NCI-H1417 (cell line): Measurements from ENCODE around the gene DCTD.
"Not testable (repeated sequence)": the region's sequence is repeated elsewhere in the genome, so short reads cannot be mapped to it uniquely, and the experiment has no call there.

Source experiments
- DNase-seq, 3 experiments: peaks; one replicate each; lab custom pipeline; 2025; lab: John Stamatoyannopoulos, UW

Gene DCTD

DNA sequence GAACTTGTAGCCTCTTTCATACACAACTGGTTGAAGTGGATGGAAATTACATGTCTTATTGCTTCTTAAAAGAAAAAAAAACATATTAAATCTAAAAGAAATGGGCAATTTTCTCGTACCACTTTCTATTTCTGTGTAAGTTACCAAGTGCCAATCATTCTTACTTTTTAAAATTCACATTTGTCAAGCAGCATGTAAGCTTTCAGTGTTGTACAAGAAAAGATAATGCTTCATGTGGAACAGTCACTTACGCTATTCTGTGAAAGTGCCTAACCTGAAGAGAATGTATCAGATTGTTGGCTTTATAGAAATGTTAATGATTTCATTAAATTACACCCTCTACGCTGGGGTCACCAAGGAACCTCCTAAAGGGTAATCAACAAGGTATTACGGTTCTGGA, 4.4 kb upstream of the DCTD start:
- DNase-seq, result no peak

DNA sequence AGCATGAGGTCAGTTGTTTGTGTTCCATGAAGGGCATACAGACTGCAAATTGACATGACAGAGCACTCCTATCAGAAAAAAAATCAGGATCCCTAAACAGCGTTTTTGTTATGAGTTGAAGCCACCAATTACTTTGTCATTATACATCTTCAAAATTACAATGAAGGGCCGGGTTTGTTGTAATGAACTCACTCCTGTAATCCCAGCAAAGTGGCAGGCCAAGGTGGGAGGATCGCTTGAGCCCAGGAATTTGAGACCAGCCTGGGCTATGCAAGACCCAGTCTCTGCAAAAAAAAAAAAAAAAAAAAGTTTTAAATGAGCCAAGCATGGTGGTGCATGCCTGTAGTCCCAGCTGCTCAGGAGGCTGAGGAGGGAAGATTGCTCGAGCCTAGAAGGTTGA, 3.5 kb upstream of the DCTD start:
- peak in 1 of 3 experiments; percentile 10 for DNase-seq

DNA sequence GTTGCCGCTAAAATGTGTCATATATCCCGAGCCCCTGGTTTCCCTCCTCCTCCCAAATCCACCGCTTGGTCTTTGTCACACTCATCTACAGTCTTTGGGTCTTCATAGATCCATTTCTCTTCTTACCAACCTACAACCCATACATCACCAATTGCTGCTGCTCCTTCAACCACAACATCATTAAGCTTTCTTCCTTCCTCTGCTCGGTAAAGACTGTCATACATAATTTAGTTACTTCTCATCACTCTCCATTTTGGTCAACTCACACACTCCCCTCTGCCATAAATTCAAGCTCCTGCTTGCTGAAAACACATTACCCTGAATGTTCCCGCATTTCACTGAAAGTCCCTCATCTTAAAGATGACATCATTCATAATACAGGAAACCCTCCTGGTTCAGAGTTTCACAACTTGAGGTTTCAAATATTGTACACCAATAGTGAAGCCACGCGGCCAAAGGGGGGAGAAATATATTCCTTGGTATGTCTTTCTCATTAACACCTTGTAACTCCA, 1.7 kb upstream of the DCTD start:
- no peak for DNase-seq

DNA sequence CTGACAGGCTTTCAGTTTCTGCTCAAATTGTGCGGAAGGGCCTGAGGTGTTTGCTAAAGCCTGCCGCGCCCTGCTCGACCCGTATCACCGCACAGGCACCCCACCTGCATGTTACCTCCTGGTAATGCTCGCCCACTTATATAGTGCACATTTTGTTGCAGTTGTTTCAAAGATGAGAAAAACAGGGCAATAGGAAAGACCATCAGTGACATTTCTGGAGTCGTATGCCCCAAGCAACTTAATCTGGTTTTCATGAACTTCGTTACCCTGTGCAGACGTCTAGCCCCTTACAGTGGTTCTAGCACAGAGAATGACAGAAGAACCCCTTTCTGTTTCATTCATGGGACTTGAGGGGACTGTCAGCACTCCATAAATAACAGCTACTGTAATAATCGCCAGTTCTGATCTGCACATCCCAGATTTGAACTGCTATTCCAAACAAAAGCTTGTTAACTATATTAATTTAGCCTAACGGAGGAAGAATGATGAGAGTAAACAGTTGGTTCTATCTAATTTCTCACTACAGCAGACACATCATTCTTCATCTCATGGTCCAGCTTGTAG, 940 bp upstream of the DCTD start:
- DNase-seq, result no peak

DNA sequence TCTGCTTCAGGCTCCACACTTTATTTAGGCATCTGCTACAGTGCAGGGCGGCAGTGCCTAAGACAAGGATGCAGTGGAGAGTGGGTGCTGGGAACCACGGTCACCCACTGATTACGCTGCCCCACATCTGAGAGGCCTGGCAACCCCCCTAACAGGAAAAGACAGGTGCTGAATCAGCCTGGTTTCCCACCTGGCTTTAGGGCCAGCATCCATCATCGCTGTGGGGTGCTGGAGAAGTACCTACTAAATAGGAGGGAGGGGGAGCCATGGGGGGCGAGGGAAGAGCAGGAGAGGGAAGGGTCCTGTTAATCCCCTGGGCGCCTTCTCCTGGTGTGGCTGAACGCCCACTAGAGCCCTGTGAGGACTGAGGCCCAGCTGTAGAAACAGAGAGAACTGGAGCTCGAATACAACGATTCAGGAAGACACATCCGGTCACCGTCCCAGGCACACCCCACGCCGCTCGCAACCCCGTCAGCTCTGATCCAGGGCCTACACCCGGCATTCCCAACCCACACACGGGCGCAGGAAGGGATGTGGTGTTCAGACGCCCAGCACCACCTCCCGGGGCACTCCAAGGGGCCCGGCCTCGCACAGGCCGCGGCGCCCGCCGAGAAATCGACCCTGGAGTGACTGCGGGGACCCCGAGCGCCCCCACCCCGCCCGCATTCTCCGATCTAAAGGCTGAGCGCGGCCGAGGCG, 554 bp downstream of the DCTD start:
- DNase-seq, result peak; percentile 10 to 91 (median 78)

DNA sequence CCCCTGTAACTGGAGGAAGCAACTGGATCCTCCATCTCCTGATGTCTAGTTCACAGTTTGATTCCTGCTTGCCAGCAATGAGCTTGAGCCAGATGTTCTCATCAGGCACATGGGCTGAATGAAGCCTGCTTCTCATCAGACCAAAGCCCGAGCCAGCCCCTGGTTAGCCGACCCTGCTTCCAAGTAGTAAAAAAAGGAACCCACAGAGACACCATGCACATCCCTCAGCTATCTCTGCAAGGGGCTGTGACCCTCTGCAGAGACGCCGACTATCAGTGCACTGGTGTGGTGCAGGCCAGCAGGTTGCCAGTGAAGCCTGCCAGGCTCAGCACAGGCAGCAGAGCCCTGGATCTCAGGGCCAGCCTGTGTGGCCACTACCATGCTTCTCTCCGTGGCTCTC, 2.8 kb downstream of the DCTD start:
- no peak for DNase-seq

DNA sequence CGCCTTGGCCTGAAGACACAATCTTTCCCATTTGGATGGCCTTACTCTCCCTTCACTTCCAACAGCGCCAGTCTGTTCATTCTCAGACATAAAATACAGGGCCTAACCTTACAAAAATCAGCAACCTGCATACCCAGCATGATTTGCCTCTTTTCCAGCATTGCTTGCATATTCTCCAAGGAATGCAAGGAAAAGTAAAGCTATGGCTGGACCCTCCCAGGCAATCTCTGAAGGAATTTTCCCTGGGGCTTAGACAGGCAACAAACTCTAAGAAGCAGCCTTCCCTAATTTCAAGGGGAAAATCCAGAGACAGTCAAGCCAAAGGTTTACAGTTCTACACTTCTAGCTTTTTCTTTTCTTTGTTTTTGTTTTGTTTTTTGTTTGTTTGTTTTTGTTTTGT, 3.6 kb downstream of the DCTD start:
- DNase-seq, result no peak

DNA sequence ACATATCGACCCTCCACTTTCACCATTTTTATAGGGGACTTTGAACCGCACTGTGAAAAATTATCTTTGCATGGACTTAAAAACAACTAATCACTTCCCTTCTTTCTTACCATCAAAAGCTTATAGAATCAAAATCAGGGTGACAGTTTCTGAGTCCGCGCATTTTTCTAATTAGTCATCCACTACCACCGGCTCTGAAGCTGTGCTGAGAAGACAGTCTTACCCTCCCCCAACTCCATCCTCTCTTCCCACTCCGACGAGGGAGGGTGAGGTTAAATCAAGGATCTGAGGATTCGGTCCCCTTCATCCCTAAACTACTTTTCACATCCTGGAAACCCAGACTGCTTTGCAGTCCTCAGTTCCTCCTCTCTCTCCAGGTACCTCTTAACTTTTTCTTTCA, 4.2 kb downstream of the DCTD start:
- DNase-seq, result no peak

DNA sequence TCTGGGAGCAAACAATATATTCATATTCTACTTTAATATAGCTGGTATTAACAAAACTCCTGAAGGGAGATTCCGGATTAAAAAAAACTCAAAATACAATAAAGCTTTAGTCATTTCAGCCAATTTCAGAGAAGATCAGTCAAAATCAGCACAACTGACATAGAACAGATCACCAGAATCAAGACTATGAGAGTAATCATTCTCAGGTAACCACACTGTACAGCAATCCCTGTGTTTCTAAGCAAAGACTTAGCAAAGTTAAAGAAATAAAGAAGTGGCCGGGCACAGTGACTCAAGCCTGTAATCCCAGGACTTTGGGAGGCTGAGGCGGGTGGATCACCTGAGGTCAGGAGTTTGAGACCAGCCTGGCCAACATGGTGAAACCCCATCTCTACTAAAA, 9.1 kb downstream of the DCTD start:
- no peak for DNase-seq

DNA sequence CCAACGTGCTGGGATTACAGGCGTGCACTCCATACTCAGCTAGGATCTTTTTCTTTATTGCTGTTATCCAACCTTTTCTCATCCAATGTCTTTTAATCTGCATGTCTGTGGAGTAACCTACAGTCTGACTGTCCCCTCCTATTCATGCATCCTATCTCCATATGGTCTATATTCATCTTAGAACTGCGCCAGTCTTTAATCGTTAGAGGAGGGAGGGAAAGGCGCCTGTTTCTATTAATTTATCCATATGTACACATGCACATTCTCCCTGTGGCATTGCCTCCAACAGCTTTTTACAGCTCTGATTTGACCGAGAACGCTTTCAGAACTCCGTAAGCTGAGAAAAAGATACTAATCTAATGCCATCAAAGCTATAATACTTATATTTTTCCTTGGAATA, 9.8 kb downstream of the DCTD start:
- DNase-seq, result no peak

DNA sequence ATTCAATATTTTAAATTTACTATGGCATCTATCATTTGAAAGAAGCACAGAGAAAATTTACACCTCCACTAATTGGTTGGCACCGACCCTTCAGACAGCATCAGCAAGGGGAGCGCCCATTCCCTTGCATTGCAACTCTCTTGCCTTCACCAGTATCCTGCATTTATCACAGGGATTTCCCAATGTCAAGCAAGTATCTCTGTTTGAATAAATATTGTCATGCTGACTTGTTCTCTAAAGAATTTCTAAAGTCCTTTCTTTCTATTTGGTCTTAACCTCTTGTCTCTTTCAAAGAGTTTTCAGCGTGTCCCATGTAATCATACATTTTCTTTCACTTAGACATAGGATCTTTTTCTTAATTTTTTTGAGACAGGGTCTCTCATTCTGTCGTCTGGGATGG, 10.4 kb downstream of the DCTD start:
- DNase-seq, result no peak

DNA sequence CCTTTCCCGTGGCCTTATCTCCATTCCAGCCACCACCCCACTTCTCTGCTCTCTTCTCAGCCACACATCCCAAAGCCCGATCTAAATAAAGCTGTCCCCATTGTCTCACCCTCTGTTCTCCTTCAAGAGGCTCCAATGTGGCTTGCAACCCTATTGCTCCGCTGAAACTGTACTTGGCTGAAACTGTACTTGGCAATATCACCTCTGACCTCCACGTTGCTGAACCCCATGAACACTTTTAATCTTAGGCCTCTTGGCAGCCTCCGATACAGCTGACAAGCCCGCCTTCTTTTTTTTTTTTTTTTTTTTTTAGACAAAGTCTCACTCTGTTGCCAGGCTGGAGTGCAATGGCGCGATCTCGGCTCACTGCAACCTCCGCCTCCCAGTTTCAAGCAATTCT, 12.1 kb downstream of the DCTD start:
- no peak for DNase-seq

DNA sequence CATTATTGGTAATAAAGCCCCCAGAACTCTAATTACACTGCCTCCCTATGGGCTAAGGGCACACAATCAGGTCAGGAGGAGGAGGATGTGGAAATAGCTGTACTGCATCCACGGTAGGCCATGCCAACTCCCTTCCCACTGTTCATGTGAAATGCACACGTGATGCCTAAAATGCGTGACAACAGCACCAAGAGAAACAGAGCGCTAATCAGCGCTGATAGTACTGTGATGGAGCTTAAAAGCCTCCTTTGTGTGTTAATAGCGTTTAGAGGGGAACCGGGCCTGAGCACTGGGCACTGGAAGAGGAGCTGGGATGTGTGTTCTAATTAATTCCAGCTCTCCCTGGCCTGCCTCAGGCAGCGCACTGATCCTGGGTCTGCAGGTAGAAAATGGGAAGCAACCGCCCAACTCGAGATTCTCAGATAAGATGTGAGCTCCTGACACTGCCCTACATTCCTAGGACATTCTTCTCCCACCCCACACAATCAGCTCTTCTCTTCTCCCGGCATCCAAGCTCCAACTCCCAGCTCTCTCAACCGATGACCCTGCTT, 12.9 kb downstream of the DCTD start:
- no peak for DNase-seq

DNA sequence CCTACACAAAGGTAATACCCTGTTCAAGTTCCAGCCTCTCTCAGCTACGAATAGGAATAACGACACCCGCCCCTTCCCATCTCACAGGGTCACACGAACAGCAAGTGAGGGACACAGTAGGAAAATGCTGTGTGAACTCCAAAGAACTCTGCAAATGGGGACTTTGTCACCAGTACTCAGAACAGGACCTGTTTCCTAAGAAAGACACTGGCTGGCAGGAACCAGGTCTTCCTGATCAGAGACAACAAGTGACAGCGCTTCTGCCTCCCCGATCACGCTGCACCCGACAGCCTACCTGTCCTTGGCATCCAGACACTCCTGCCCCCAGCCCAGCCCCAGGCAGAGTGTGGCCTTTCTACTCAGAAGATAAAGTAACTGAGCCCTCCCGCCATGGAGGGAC, 14.2 kb downstream of the DCTD start:
- no peak for DNase-seq

DNA sequence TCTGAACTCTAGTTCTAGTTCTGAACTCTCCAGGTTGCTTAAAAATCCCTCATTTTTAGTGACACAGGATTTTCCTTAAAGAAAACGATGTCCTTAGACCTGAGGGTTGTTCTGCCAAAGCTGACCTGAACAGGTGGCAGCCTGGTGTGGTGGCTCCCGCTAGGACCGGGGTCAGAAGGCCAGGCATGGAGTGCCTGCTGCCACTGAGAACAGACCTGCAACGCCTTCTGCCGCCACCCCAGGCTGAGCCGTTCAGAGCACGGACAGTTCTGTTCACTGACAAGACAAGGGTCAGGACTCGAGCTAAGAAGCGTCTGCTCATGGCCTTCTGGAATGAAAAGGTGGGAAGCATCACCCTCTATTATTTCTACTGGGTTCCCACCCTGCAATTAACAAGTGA, 15.8 kb downstream of the DCTD start:
- DNase-seq, result no peak

DNA sequence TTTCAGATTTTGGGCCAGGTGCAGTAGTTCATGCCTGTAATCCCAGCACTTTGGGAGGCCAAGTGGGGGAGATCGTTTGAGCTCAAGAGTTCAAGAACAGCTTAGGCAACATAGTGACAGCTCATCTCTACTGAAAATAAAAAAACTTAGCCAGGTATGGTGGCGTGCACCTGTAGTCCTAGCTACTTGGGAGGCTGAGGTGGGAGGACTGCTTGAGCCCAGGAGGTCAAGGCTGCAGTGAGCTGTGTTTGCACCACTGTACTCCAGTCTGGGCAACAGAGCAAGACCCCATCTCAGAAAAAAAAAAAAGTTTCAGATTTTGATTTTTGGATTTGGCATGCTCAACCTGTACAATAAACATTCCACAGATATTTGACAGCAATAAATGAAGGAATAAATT, 17.2 kb downstream of the DCTD start:
- DNase-seq, result not testable (repeated sequence)

DNA sequence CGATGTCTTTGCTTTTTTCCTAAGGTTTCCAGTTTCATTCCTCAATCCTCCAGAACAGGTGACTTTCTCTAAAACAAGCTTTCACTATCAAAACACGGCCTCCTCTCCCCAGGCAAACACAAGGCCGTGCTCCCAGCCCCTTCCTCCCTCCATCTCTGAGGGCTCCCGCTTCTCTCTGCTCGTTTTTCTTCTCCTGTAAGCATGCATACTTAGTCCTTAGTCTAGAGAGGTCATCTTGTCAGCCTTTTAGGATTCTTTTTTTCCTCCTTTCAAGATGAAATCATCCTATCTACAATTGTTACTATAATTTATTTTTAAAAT, 18.7 kb downstream of the DCTD start:
- DNase-seq, result no peak

DNA sequence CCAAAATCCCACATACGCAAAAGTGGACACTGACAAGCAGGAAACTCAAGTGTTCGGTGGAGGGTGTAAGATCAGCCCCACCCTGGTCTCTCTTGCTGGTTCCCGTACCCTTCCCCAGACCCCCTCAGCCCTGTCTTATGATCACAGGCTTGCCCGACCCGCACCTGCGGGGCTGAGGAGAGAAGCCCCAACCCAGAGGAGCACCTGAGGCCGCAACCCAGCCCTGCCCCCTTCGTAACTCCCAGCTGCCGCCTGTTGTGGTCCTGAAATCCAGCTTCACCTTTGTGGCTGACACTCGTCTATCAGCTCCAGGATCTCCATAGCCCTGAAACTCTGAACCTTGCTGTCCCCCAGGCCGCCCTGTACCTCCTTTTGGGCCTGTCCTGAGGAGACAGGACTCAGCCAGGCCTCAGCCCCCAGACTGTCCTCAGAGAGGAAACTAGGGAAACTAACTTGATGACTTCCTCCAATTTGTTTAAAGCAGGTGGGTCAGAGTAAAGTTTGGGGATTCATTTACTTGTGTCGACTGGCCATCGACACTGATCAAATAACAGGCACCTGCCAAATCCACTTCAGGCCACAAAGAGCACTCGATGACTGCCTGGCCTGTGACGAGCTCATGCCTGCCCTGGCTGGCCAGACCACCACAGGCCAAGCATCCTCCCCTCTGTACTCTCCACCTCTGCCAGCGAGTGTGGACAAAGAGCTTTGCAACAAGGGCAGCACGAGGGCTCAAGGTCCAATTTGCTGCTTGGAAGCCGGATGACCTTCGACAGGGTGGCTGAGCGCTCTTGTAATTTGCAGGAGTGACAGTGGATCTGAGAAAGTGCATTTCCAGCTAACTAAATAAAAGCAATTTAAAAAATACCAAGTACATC, 19.3 kb downstream of the DCTD start:
- peak in 2 of 3 experiments; percentile 46 to 78 for DNase-seq

DNA sequence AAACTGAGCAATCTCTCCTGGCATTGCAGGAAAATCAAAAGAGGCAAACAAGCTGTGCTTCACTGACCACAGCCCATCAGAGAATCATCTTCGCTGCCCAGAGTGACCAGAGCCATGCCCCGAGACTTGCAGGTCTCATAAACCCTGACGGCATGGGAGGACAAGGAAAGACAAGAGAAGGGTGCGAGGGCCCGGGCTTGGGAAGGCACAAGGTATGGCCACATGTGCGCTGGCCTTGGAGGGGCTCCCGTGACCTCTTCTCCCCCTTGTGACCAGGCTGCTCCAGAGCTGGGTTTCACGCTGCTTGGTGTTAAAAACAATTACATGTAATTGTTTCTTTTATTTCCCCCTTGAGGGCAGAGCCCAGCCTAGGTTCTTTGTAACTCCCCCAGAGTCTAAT, 20.8 kb downstream of the DCTD start:
- DNase-seq, result peak in 1 of 3 experiments; percentile 15

DNA sequence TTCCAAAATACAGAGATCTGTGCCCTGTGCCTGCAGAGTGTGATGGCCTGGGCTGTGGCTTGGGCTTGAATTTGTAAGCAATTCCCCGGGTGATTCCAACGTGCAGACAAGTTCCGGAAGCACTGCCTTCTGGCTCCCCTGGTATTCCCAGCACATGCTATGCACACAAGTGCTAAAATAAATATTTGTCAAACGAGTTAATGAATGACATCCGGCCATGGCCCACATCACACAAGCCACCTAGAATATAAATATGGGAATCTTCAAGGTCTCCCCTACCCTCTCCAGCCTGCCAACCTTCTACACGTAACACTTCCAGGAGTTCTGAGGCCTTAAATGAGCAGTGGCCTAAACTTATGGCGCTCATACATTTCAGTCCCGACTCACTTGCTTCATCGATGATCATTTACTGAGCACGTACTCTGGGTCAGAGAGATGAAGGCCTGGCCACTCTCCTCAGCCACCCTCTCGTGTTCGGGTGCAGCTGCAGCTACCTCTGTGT, 21.3 kb downstream of the DCTD start:
- DNase-seq, result no peak

DNA sequence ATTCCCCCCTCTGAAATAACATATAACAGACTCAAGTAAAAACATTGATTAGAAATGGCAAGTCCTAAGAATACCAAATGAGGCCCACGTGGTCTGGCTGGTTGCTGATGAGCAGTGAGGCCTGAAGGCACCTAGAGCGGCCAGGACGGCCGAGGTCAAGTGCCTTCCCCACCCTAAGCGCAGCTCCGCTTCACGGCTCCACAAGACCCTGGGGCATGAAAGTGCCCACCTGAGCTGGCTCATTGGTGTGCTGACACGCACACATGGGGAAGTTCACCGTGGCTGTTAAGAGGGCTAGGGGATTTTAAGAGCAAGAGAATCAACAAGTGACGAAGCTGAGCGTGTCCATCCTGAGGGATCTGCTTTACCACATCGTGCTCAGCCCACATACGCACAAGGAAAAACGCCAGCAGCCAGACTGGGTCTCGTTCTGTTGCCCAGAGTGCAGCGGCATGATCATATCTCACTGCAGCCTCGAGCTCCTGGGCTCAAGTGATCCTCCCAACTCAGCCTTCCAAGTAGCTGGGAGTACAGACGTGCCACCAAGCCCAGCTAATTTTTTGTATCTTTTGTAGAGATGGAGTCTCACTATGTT, 22.4 kb downstream of the DCTD start:
- DNase-seq, result no peak

DNA sequence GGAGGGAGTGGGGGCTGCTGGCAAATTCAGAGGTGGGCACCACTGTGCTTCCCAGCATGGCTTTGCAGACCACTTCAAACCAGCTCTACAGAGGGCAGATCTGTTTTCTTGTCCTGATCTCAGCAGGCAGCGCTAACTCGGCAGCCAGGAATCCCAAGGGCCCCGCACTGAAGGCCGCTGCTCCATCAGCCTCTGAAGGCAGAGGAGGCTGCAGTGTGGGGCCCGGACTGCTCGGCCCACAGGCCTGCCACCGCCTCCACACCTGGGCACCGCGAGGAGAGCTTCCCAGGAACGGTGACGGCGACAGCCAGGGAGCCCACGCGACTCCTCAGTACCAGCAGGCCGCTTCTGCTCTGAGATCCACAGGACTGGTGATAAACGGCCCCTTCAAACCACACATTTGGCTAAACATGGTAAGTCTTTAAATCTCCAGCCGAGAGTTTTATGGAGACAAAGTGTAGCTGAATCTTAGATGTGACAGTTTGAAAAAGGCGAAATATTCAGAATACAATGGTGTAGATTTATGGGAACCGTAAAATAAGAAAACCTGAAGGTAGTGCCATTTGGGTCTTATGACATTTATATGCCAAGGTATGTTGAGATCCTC, 23.6 kb downstream of the DCTD start:
- DNase-seq, result peak in 1 of 3 experiments; percentile 12
